IMR-90 (cell line): Measurements from ENCODE around the gene ADAMTSL1. TPM values are rescaled to one million over a fixed set of nuclear protein-coding genes. Genes with fewer than 3 reads are reported as not detected.

Experiments used
- ATAC-seq: fragments of 200-7000 bp; cut with Tn5 transposase; 2 replicates; pipeline ENCODE4 v1.9.1; 2020; ENCODE audit warnings: low read depth, mild to moderate bottlenecking, moderate library complexity
- Bru-seq: library from RNA; stranded (reverse); fragments of 400-500 nt; gene quantifications from one replicate; lab custom pipeline; 2021; lab: Mats Ljungman, UMichigan
- BruChase-seq, 2 experiments: library from RNA; stranded (reverse); fragments of 400-500 nt; gene quantifications; one replicate each; lab custom pipeline; 2021; lab: Mats Ljungman, UMichigan
- BruUV-seq: library from RNA; stranded (reverse); fragments of 400-500 nt; replicated peaks from 2 replicates; lab custom pipeline; 2021; lab: Mats Ljungman, UMichigan
- CTCF ChIA-PET: fragments of 300-600 bp; formaldehyde crosslinking; extraction: SDS; loops from one replicate; lab custom pipeline; 2021; ENCODE audit warnings: antibody characterized with exemption; lab: Yijun Ruan, JAX
- POLR2A ChIA-PET: fragments of 300-600 bp; sonication (Branson Sonifier 250); formaldehyde crosslinking; loops from one replicate; lab custom pipeline; 2022; ENCODE audit warnings: antibody characterized with exemption; ENCODE audit not compliant: unreplicated experiment; lab: Charles Lee
- DNase-seq: peaks from one replicate; pipeline ENCODE4 v3.0.0; 2013
- H2AFZ ChIP-seq: replicated peaks from 2 replicates; pipeline ENCODE3; 2013; ENCODE audit warnings: low read length, mild to moderate bottlenecking; ENCODE audit not compliant: poor library complexity
- H2AK5ac ChIP-seq: 2 replicates; pipeline ENCODE4 v1.6.1; 2013; ENCODE audit warnings: low read depth, low read length, inconsistent platforms
- H2AK9ac ChIP-seq: replicated peaks from 2 replicates; pipeline ENCODE3; 2013; ENCODE audit warnings: mild to moderate bottlenecking, low read depth, low read length, moderate library complexity; ENCODE audit not compliant: poor library complexity
- H2BK120ac ChIP-seq: 2 replicates; pipeline ENCODE4 v1.6.1; 2013; ENCODE audit warnings: low read depth, low read length, inconsistent platforms
- H2BK15ac ChIP-seq: 3 replicates; pipeline ENCODE4 v1.6.1; 2013; ENCODE audit warnings: low read depth, low read length, inconsistent platforms
- H2BK20ac ChIP-seq: 2 replicates; pipeline ENCODE4 v1.6.1; 2013; ENCODE audit warnings: low read depth, mild to moderate bottlenecking, inconsistent platforms, low read length, moderate library complexity
- H2BK5ac ChIP-seq: 2 replicates; pipeline ENCODE4 v1.6.1; 2013; ENCODE audit warnings: mild to moderate bottlenecking, low read depth, low read length, inconsistent platforms; ENCODE audit not compliant: poor library complexity, severe bottlenecking
- H3K14ac ChIP-seq: replicated peaks from 2 replicates; pipeline ENCODE4 v1.6.1; 2013; ENCODE audit warnings: low read depth, low read length, inconsistent platforms
- H3K18ac ChIP-seq: 2 replicates; pipeline ENCODE4 v1.6.1; 2013; ENCODE audit warnings: low read depth, low read length, control low read depth
- H3K23ac ChIP-seq: 2 replicates; pipeline ENCODE4 v1.6.1; 2013; ENCODE audit warnings: low read depth, low read length, inconsistent platforms
- H3K27ac ChIP-seq: 2 replicates; pipeline ENCODE4 v1.5.1; 2013; ENCODE audit warnings: mild to moderate bottlenecking, control low read depth, low read length; ENCODE audit not compliant: insufficient read depth
- H3K27me3 ChIP-seq: 2 replicates; pipeline ENCODE4 v1.6.1; 2013; ENCODE audit warnings: low read length; ENCODE audit not compliant: control insufficient read depth, insufficient read depth
- H3K36me3 ChIP-seq: 2 replicates; pipeline ENCODE4 v1.6.1; 2013; ENCODE audit warnings: low read length, mixed read lengths; ENCODE audit not compliant: control insufficient read depth, insufficient read depth
- H3K4ac ChIP-seq: 2 replicates; pipeline ENCODE4 v1.6.1; 2013; ENCODE audit warnings: low read depth, low read length, inconsistent platforms
- H3K4me1 ChIP-seq: 2 replicates; pipeline ENCODE4 v1.6.1; 2013; ENCODE audit warnings: low read length, mixed read lengths; ENCODE audit not compliant: control insufficient read depth, insufficient read depth
- H3K4me2 ChIP-seq: 2 replicates; pipeline ENCODE4 v1.6.1; 2013; ENCODE audit warnings: low read depth, mild to moderate bottlenecking, control low read depth, low read length, moderate library complexity
- H3K4me3 ChIP-seq: 2 replicates; pipeline ENCODE4 v1.5.1; 2013; ENCODE audit warnings: low read depth, mild to moderate bottlenecking, control low read depth, low read length, moderate library complexity; ENCODE audit not compliant: insufficient read depth
- H3K56ac ChIP-seq: 2 replicates; pipeline ENCODE4 v1.6.1; 2013; ENCODE audit warnings: low read length, inconsistent platforms; ENCODE audit not compliant: insufficient read depth; ENCODE audit errors: extremely low read depth
- H3K79me1 ChIP-seq, 2 experiments: 2 replicates each; pipeline ENCODE4 v1.6.1; 2013; ENCODE audit warnings: low read length in 2 of 2, inconsistent platforms in 1 of 2, low read depth in 1 of 2
- H3K9ac ChIP-seq: 2 replicates; pipeline ENCODE4 v1.6.1; 2013; ENCODE audit warnings: low read depth, low read length, control low read depth
- H3K9me1 ChIP-seq: 2 replicates; pipeline ENCODE4 v1.6.1; 2013; ENCODE audit warnings: low read length, inconsistent platforms; ENCODE audit not compliant: insufficient read depth
- H3K9me3 ChIP-seq: 2 replicates; pipeline ENCODE4 v1.6.1; 2013; ENCODE audit warnings: low read length; ENCODE audit not compliant: control insufficient read depth, insufficient read depth
- H4K20me1 ChIP-seq: 2 replicates; pipeline ENCODE4 v1.6.1; 2013; ENCODE audit warnings: low read length, inconsistent platforms; ENCODE audit not compliant: insufficient read depth
- H4K5ac ChIP-seq: 2 replicates; pipeline ENCODE4 v1.6.1; 2013; ENCODE audit warnings: mild to moderate bottlenecking, low read depth, low read length, control low read depth
- H4K8ac ChIP-seq, 2 experiments: 2 replicates each; pipeline ENCODE4 v1.6.1; 2013; ENCODE audit warnings: low read depth in 2 of 2, low read length in 2 of 2, control low read depth in 1 of 2, inconsistent platforms in 1 of 2
- H4K91ac ChIP-seq: 2 replicates; pipeline ENCODE4 v1.6.1; 2013; ENCODE audit warnings: low read depth, low read length, inconsistent platforms; ENCODE audit not compliant: insufficient read depth
- BHLHE40 ChIP-seq: fragments of 150-350 bp; IDR thresholded peaks from 2 replicates; pipeline ENCODE4 v1.6.1; 2016; ENCODE audit warnings: mild to moderate bottlenecking, low read depth, low read length
- RCOR1 ChIP-seq: IDR thresholded peaks from 2 replicates; pipeline ENCODE4 v1.6.1; 2012; ENCODE audit warnings: mild to moderate bottlenecking, low read length, improper control_type of control experiment; ENCODE audit not compliant: insufficient replicate concordance
- RFX5 ChIP-seq: IDR thresholded peaks from 2 replicates; pipeline ENCODE4 v1.8.0; 2012; ENCODE audit warnings: low read depth, mild to moderate bottlenecking, low read length, moderate library complexity
- WGBS, 2 experiments: methylation state at CpG; one replicate each; pipeline versions ENCODE4 v1.1.5 to v1.1.7; 2013; ENCODE audit warnings: missing lambda C conversion rate in 2 of 2; ENCODE audit not compliant: insufficient read length in 1 of 2; ENCODE audit errors: extremely low coverage in 2 of 2; 5-methylcytosine and 5-hydroxymethylcytosine counted together
- dilution Hi-C: fragments of 300-500 bp; cut with HindIII; formaldehyde crosslinking; loops from one replicate; pipeline ENCODE4 v1.14.3; 2018; ENCODE audit warnings: low sequenced_read_pairs; ENCODE audit not compliant: unreplicated experiment
- in situ Hi-C: fragments of 300-500 bp; cut with MboI; formaldehyde crosslinking; loops from 3 replicates; pipeline ENCODE4 v1.14.3; 2019; ENCODE audit warnings: low sequenced_read_pairs, inconsistent platforms, mixed read lengths
- intact Hi-C: fragments of 100-400 bp; cut with micrococcal nuclease; formaldehyde crosslinking; loops from 2 replicates; pipeline ENCODE4 v1.10.0; 2022
- long read RNA-seq: library from polyadenylated mRNA; unstranded; transcript quantifications from one replicate; pipeline ENCODE4 v2.0.0, GENCODE V29; 2021; ENCODE audit not compliant: unreplicated experiment
- polyA plus RNA-seq, 3 experiments: library from polyadenylated mRNA; depleted of rRNA; stranded (reverse); fragments of >200 nt; gene quantifications; 2 replicates each; pipeline ENCODE4 v1.2.3, GENCODE V29; 2012; ENCODE audit warnings: low replicate concordance in 1 of 3
- total RNA-seq: library from RNA; depleted of rRNA; stranded (reverse); fragments of >200 nt; gene quantifications from 2 replicates; pipeline ENCODE4 v1.2.3, GENCODE V29; 2012; rRNA removed

ADAMTSL1 gene
- 49.2 and 62.2 TPM in 2 replicates for total RNA-seq
- 38.2 and 44.3 TPM in 2 replicates for polyA plus RNA-seq (2012; rRNA removed)
- 21.1 and 26.2 TPM in 2 replicates for polyA plus RNA-seq (2012; cell fraction: cytosol; rRNA removed)
- 62.0 and 66.3 TPM in 2 replicates for polyA plus RNA-seq (2012; cell fraction: nucleus; rRNA removed; ENCODE audit: low replicate concordance)
- percentile 30 among the genes with signal in this experiment for Bru-seq, nascent RNA
- percentile 15 among the genes with signal in this experiment for BruChase-seq, experiment 1, labeled RNA remaining after a 6-hour chase
- percentile 18 among the genes with signal in this experiment for BruChase-seq, experiment 2, labeled RNA remaining after a 2-hour chase
- long read RNA-seq, partial matches to known transcripts: 0 of 1 reads
- long read RNA-seq, other reads (novel, unspliced or antisense): 1 of 1 reads

DNA sequence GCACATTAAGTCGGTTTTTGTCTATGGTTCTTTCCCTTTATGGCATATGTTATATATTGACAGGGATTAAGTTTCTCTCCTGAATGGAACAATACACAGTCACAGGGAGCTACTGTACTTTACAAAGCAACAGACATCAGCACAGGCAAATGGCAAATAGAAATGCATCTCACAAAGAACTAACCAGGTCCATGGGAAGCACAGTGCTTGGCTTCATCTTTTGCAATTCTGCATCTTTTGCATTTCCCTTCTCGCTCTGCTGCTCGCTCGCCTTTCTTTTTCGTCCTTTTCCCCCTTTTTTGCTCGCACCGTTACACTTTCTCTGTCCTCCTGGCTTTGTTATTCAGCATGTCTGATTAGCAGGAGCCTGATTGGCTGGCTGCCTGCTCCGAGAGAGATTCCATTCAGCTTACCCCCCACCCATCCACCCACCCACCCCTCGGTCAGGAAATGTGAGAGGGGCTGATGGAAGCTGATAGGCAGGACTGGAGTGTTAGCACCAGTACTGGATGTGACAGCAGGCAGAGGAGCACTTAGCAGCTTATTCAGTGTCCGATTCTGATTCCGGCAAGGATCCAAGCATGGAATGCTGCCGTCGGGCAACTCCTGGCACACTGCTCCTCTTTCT is at the start of gene ADAMTSL1:
Gene ADAMTSL1, plus strand, starts transcription at position 502 of the 628 bp plus-strand sequence. Its CDS starts 80 bp downstream, at position 582.
- DNase-seq (peak; percentile 72), ATAC-seq (peak; percentile 69)
- 0 out of 3 replicates have a peak within 1 kb of the TSS, but pooled peaks have one; percentile 26 for H2BK15ac ChIP-seq
- peaks cover 4% of the 10 kb centered on the region; the same call in 1 of the 2 replicates for H3K4me1 ChIP-seq
- in situ Hi-C loops: no loop called here
- peaks cover 3% of the 10 kb centered on the region; the same call in 1 of the 2 replicates for H3K9me3 ChIP-seq
- H4K20me1 ChIP-seq: no peaks in the 10 kb centered on the region
- H2BK5ac ChIP-seq: peak within 1 kb of the TSS; percentile 3
- H3K4ac ChIP-seq: peak within 1 kb of the TSS; percentile 58
- no peaks in the 10 kb centered on the region for H3K36me3 ChIP-seq
- H2BK20ac ChIP-seq: peak within 1 kb of the TSS; percentile 70
- dilution Hi-C loops: no loop called here
- peak within 1 kb of the TSS in 1 of 2 experiments; percentile 59; a peak in 2 of 4 replicates for H4K8ac ChIP-seq
- peak within 1 kb of the TSS; percentile 96 for H3K4me2 ChIP-seq
- 0 out of 2 replicates have a peak within 1 kb of the TSS, but pooled peaks have one; percentile 12 for H3K56ac ChIP-seq
- peaks cover 0 to 5% of the 10 kb centered on the region in 2 experiments; a peak in 1 of 4 replicates for H3K79me1 ChIP-seq
- H3K23ac ChIP-seq: peak within 1 kb of the TSS; percentile 68
- WGBS, 2 experiments: 2% methylated on average over 8 of the region's 13 CpGs; no CpG with 5 or more reads in 1 of the 2 experiments
- peak within 1 kb of the TSS; percentile 38 for H2AK9ac ChIP-seq
- intact Hi-C loops: loop anchor here (1.0 kb wide), 1 partner anchor 11 kb away; no protein-coding TSS in a partner anchor
- no peak within 1 kb of the TSS for H3K27ac ChIP-seq
- ChIA-PET CTCF (no interaction called here), POLR2A (no interaction called here)
- peak within 1 kb of the TSS; percentile 16 for H4K5ac ChIP-seq
- H3K27me3 ChIP-seq: no peaks in the 10 kb centered on the region
- TF ChIP-seq RFX5 (no peak), RCOR1 (no peak), BHLHE40 (no peak)
- H3K18ac ChIP-seq: peak within 1 kb of the TSS; percentile 14; the same call in 1 of the 2 replicates
- H2AFZ ChIP-seq: peak within 1 kb of the TSS; percentile 83
- peak within 1 kb of the TSS; percentile 69 for H3K14ac ChIP-seq
- H2AK5ac ChIP-seq: peak within 1 kb of the TSS; percentile 43; the same call in 1 of the 2 replicates
- H3K4me3 ChIP-seq: peak within 1 kb of the TSS; percentile 47
- peak within 1 kb of the TSS; percentile 60 for H2BK120ac ChIP-seq
- peak within 1 kb of the TSS; percentile 10 for H4K91ac ChIP-seq
- peak within 1 kb of the TSS; percentile 38; the same call in 1 of the 2 replicates for H3K9ac ChIP-seq
- BruUV-seq: no TSS peak
- peaks cover 3% of the 10 kb centered on the region; the same call in 1 of the 2 replicates for H3K9me1 ChIP-seq
